PC-9 (cell line): ENCODE results near the gene TXNDC16.

Experiments used
- EZH2 ChIP-seq: fragments of 200-600 bp; sonication (generic); IDR thresholded peaks from 2 replicates; pipeline ENCODE4 v1.8.0; 2017; ENCODE audit warnings: antibody characterized with exemption, low read depth
- TF ChIP-seq, protein P1 (sequence below): fragments of 200-600 bp; sonication (generic); conservative IDR thresholded peaks from 2 replicates; pipeline ENCODE4 v1.6.1; 2017; ENCODE audit warnings: mixed run types, antibody characterized with exemption, mild to moderate bottlenecking, moderate library complexity

DNA sequence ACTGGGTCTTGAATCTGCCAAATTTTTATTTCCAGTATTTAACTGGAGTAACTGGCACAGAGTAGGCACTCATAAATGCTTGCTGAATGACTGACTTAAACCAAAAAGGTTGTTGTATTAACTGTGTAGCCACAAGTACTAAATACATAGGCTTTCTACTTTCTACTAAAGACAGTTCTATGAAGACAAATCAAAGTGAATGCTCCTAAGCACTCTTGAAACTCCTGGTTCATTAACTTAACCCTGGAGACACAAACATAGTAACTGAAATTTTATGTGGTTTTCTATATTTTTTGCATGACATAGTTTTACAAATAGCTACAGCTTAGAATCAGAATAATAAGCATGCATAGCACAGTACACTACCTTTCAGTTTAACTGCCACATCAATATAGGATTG, 70.4 kb downstream of the TXNDC16 start:
- TF ChIP-seq, protein P1, sequence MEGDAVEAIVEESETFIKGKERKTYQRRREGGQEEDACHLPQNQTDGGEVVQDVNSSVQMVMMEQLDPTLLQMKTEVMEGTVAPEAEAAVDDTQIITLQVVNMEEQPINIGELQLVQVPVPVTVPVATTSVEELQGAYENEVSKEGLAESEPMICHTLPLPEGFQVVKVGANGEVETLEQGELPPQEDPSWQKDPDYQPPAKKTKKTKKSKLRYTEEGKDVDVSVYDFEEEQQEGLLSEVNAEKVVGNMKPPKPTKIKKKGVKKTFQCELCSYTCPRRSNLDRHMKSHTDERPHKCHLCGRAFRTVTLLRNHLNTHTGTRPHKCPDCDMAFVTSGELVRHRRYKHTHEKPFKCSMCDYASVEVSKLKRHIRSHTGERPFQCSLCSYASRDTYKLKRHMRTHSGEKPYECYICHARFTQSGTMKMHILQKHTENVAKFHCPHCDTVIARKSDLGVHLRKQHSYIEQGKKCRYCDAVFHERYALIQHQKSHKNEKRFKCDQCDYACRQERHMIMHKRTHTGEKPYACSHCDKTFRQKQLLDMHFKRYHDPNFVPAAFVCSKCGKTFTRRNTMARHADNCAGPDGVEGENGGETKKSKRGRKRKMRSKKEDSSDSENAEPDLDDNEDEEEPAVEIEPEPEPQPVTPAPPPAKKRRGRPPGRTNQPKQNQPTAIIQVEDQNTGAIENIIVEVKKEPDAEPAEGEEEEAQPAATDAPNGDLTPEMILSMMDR = no peak
- no peak for TF ChIP-seq EZH2
